Measurements from ENCODE around the gene ACBD6.
"Not testable (repeated sequence)": the region's sequence is repeated elsewhere in the genome, so short reads cannot be mapped to it uniquely, and the experiment has no call there.

ACBD6 gene

DNA sequence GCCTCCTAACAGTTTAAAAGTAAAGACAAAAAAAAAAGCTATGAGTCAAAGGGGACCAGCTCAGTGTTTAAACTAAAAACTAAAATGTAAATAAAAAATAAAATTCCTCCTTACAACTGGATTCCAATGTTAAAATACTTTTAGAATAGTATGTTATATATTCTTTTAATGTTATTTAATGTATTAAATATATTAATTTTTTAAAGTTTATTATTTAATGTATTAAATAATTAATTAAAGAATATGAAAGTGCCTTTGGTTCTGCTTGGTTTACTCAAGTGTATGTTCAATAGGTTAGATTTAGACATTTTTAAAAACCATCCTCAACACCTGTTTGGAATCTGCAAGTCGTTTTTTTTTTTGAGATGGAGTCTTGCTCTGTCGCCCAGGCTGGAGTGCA is 13.1 kb downstream of the ACBD6 start:
- Histone ChIP-seq H3K27ac (no peak overlapping the region), H3K9ac (ENCODE audit: insufficient read length) (no peak overlapping the region), H3K4me3 (no peak overlapping the region), H3K9me3 (ENCODE audit: low read depth, low read length) (no peaks in the 10 kb centered on the region), H3K36me3 (ENCODE audit: insufficient read depth, low read length) (peaks cover 37% of the 10 kb centered on the region)
- TF ChIP-seq POLR2AphosphoS5 (IDR thresholded peaks at IDR 0.05; ENCODE audit: borderline replicate concordance, low read depth, low read length) (no peak), EZH2 (IDR thresholded peaks at IDR 0.05) (no peak), FOXP2 (optimal IDR thresholded peaks at IDR 0.05; ENCODE audit: control extremely low read depth, extremely low read length, insufficient read depth) (no peak)
- no peak for DNase-seq (ENCODE audit: low read depth, low spot score)

DNA sequence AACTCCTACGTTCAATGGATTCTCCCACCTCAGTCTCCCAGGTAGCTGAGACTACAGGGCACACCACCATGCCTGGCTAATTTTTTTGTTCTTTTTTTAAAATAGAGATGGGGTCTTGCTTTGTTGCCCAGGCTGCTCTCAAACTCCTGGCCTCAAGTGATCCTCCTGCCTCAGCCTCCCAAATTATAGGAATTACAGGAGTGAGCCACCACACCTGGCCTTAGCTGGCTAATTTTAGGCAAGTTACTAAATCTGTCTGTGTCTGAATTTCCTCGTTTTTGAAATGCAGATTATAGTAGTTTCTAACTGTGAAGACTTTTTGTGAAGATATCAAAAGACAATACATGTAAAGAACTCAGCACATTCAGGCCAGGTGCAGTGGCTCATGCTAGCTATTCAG is 13.7 kb downstream of the ACBD6 start:
- H3K9ac ChIP-seq (ENCODE audit: insufficient read length): no peak overlapping the region
- H3K4me3 ChIP-seq: no peak overlapping the region
- TF ChIP-seq FOXP2 (optimal IDR thresholded peaks at IDR 0.05; ENCODE audit: control extremely low read depth, extremely low read length, insufficient read depth) (no peak), POLR2AphosphoS5 (IDR thresholded peaks at IDR 0.05; ENCODE audit: borderline replicate concordance, low read depth, low read length) (no peak), EZH2 (IDR thresholded peaks at IDR 0.05) (no peak)
- DNase-seq (ENCODE audit: low read depth, low spot score): no peak
- no peaks in the 10 kb centered on the region for H3K9me3 ChIP-seq (ENCODE audit: low read depth, low read length)
- H3K36me3 ChIP-seq (ENCODE audit: insufficient read depth, low read length): peaks cover 30% of the 10 kb centered on the region
- no peak overlapping the region for H3K27ac ChIP-seq

DNA sequence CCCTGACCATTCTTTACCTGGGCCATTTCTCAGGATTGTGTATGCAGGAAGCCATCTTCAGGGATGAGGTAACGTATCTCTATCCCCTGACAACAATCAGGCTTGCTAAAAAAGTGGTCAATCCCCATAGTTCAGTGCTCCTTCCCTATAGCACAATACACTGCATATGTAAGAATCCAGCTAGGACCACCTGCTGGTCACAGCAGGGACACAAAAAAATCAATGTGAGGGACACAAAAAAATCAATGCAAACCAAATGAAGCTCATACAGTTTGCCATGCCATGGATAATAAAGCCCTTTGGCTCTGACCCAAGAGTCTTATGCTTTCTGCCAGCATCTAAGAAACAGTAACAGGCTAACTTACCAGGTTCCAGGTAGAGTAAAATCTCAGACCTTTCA is 16.3 kb downstream of the ACBD6 start:
- no peaks in the 10 kb centered on the region for H3K9me3 ChIP-seq (ENCODE audit: low read depth, low read length)
- TF ChIP-seq EZH2 (IDR thresholded peaks at IDR 0.05) (no peak), FOXP2 (optimal IDR thresholded peaks at IDR 0.05; ENCODE audit: control extremely low read depth, extremely low read length, insufficient read depth) (no peak), POLR2AphosphoS5 (IDR thresholded peaks at IDR 0.05; ENCODE audit: borderline replicate concordance, low read depth, low read length) (no peak)
- H3K4me3 ChIP-seq: no peak overlapping the region
- no peak for DNase-seq (ENCODE audit: low read depth, low spot score)
- no peak overlapping the region for H3K27ac ChIP-seq
- peaks cover 17% of the 10 kb centered on the region for H3K36me3 ChIP-seq (ENCODE audit: insufficient read depth, low read length)
- H3K9ac ChIP-seq (ENCODE audit: insufficient read length): no peak overlapping the region

GRCh38 chr1:180484490-180484889 is 17.9 kb downstream of the ACBD6 start:
- Histone ChIP-seq H3K9ac (ENCODE audit: insufficient read length) (no peak overlapping the region), H3K9me3 (ENCODE audit: low read depth, low read length) (no peaks in the 10 kb centered on the region), H3K4me3 (no peak overlapping the region), H3K27ac (no peak overlapping the region), H3K36me3 (ENCODE audit: insufficient read depth, low read length) (peaks cover 16% of the 10 kb centered on the region)
- DNase-seq (ENCODE audit: low read depth, low spot score): no peak
- TF ChIP-seq FOXP2 (optimal IDR thresholded peaks at IDR 0.05; ENCODE audit: control extremely low read depth, extremely low read length, insufficient read depth): no peak
- TF ChIP-seq EZH2 (IDR thresholded peaks at IDR 0.05): no peak
- TF ChIP-seq POLR2AphosphoS5 (IDR thresholded peaks at IDR 0.05; ENCODE audit: borderline replicate concordance, low read depth, low read length): no peak

DNA sequence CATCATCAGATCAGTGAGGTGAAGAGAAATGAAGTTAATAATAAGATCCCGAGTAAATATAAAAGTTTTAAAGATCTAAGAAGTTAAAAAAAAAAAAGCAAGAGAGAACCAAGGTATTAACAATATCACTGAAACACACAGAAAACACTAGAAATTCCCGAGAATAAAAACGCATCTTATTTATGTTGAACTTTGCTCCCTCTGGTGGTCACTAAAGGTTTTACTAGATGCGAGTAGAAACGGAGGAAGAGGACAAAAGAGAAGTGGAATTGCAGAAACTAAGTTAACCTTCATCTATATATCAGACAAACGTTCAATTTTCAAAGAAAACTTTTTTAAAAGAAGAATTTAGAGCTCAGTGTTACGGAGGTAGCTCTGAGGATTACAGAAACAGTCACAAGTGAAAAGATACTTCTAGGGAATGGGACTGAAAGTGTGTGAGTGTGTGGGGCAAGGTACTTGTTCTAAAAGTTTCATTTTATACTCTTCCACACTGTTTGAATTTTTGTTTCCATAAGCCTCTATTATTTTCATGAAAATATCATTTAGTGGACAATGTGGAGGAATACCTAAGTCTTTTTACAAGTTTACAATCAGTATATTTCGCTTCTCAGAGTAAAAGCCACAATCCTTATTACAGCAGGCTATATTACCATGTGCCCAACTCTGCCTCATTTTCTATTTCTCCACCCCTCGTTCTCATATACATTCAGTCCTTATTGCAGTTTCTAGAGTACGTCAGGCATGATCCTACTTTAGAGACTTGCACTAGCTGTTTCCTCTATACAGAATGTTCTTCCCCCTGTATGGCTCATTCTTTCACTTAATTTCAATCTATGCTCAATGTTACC is 19.7 kb downstream of the ACBD6 start:
- peaks cover 25% of the 10 kb centered on the region for H3K36me3 ChIP-seq (ENCODE audit: insufficient read depth, low read length)
- peak overlapping the region; percentile 35 for H3K9ac ChIP-seq (ENCODE audit: insufficient read length)
- no peak overlapping the region for H3K27ac ChIP-seq

DNA sequence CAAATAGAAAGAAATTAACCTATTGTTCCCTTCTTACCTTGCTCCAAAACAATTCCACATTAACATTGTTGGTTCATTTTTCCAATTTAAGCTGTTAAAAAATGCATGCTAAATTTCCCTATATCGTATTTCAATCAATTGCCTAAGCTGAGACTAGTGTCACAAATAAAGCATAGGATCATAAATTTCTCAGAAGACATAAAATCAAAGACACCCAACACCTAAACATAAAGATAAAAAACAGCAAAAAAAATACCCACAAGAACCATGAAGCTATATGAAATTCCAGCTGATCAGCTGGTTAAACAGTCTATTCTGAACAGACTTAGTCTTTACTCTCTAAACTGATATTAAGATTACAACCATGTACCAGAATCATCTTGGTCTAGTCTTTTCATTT is 32.3 kb downstream of the ACBD6 start:
- no peak for TF ChIP-seq FOXP2 (optimal IDR thresholded peaks at IDR 0.05; ENCODE audit: control extremely low read depth, extremely low read length, insufficient read depth)
- TF ChIP-seq EZH2 (IDR thresholded peaks at IDR 0.05): no peak
- no peak for TF ChIP-seq POLR2AphosphoS5 (IDR thresholded peaks at IDR 0.05; ENCODE audit: borderline replicate concordance, low read depth, low read length)
- no peak for DNase-seq (ENCODE audit: low read depth, low spot score)
- Histone ChIP-seq H3K36me3 (ENCODE audit: insufficient read depth, low read length) (peaks cover 13% of the 10 kb centered on the region), H3K4me3 (no peak overlapping the region), H3K9me3 (ENCODE audit: low read depth, low read length) (no peaks in the 10 kb centered on the region), H3K27ac (no peak overlapping the region), H3K9ac (ENCODE audit: insufficient read length) (no peak overlapping the region)

More for the DNA sequence above, 19.7 kb downstream of the ACBD6 start:
- no peak for TF ChIP-seq FOXP2 (optimal IDR thresholded peaks at IDR 0.05; ENCODE audit: control extremely low read depth, extremely low read length, insufficient read depth)
- TF ChIP-seq EZH2 (IDR thresholded peaks at IDR 0.05): no peak
- TF ChIP-seq POLR2AphosphoS5 (IDR thresholded peaks at IDR 0.05; ENCODE audit: borderline replicate concordance, low read depth, low read length): no peak
- DNase-seq (ENCODE audit: low read depth, low spot score): peak; percentile 40
- H3K4me3 ChIP-seq: peak overlapping the region; percentile 56
- no peaks in the 10 kb centered on the region for H3K9me3 ChIP-seq (ENCODE audit: low read depth, low read length)

- Histone ChIP-seq H3K36me3 (ENCODE audit: insufficient read depth, low read length) (peaks cover 12% of the 10 kb centered on the region), H3K9ac (ENCODE audit: insufficient read length) (no peak overlapping the region), H3K9me3 (ENCODE audit: low read depth, low read length) (0 out of 2 replicates have a peak, but pooled peaks cover 4% of the 10 kb centered on the region), H3K4me3 (no peak overlapping the region), H3K27ac (no peak overlapping the region)
- DNase-seq (ENCODE audit: low read depth, low spot score): no peak
- no peak for TF ChIP-seq EZH2 (IDR thresholded peaks at IDR 0.05)
- TF ChIP-seq POLR2AphosphoS5 (IDR thresholded peaks at IDR 0.05; ENCODE audit: borderline replicate concordance, low read depth, low read length): no peak
- TF ChIP-seq FOXP2 (optimal IDR thresholded peaks at IDR 0.05; ENCODE audit: control extremely low read depth, extremely low read length, insufficient read depth): no peak
Measured at GRCh38 chr1:180468311-180468710, 34.1 kb downstream of the ACBD6 start.

- TF ChIP-seq FOXP2 (optimal IDR thresholded peaks at IDR 0.05; ENCODE audit: control extremely low read depth, extremely low read length, insufficient read depth) (no peak), EZH2 (IDR thresholded peaks at IDR 0.05) (no peak), POLR2AphosphoS5 (IDR thresholded peaks at IDR 0.05; ENCODE audit: borderline replicate concordance, low read depth, low read length) (no peak)
Measured at GRCh38 chr1:180462102-180462501, 40.3 kb downstream of the ACBD6 start.

DNA sequence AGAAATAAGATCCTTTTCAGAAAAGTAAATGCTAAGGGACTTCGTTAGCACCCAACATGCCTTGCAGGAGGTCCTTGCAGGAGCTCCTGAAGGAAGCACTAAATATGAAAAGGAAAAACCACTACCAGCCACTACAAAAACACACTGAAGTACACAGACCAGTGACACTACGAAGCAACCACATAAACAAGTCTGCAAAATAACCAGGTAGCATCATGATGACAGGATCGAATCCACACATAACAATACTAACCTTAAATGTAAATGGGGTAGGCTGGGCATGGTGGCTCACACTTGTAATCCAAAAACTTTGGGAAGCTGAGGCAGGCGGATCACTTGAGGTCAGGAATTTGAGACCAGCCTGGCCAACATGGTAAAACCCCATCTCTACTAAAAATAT is 40.7 kb downstream of the ACBD6 start:
- DNase-seq (ENCODE audit: low read depth, low spot score); H3K9ac ChIP-seq (ENCODE audit: insufficient read length); H3K27ac ChIP-seq; H3K4me3 ChIP-seq; H3K9me3 ChIP-seq (ENCODE audit: low read depth, low read length): not testable (repeated sequence)
- H3K36me3 ChIP-seq (ENCODE audit: insufficient read depth, low read length): peaks cover 22% of the 10 kb centered on the region; the same call in 1 of the 2 replicates

More at GRCh38 chr1:180462102-180462501, 40.3 kb downstream of the ACBD6 start:
- H3K9ac ChIP-seq (ENCODE audit: insufficient read length): no peak overlapping the region
- no peak overlapping the region for H3K27ac ChIP-seq
- DNase-seq (ENCODE audit: low read depth, low spot score): no peak
- no peak overlapping the region for H3K4me3 ChIP-seq
- H3K9me3 ChIP-seq (ENCODE audit: low read depth, low read length): 0 out of 2 replicates have a peak, but pooled peaks cover 4% of the 10 kb centered on the region
- peaks cover 22% of the 10 kb centered on the region; the same call in 1 of the 2 replicates for H3K36me3 ChIP-seq (ENCODE audit: insufficient read depth, low read length)
